ENCODE data around the gene SPAG16. TPM values are rescaled to one million over a fixed set of nuclear protein-coding genes. Genes with fewer than 3 reads are reported as not detected.

Gene SPAG16
- total and polyA plus RNA-seq, 2 of the 13 experiments (the other 11 are each of a cell fraction or from before 2014, with no cell fraction given) = 9.6 to 26.5 TPM

GRCh38 chr2:213475433-213475832 lies 191.2 kb downstream of the SPAG16 start (continued):
- TF ChIP-seq ZNF605 (CRISPR knock-in tag; IDR thresholded peaks at IDR 0.05) (no peak), FOXJ3 (CRISPR knock-in tag; IDR thresholded peaks at IDR 0.05; ENCODE audit: borderline replicate concordance) (no peak), ARID3A (IDR thresholded peaks at IDR 0.05; ENCODE audit: low read depth, low read length) (no peak), MLLT10 (CRISPR knock-in tag; IDR thresholded peaks at IDR 0.05) (no peak)

GRCh38 chr2:213476641-213477040 lies 192.4 kb downstream of the SPAG16 start:
- H3K4me2 ChIP-seq (ENCODE audit: low read depth, low read length) = no peak overlapping the region
- peaks cover 89% of the 10 kb centered on the region for H3K9me3 ChIP-seq (ENCODE audit: low read length)
- no peak overlapping the region for H3K4me3 ChIP-seq (replicated peaks in 1 of 3; ENCODE audit: insufficient read depth in 1 of 3, low read depth in 2 of 3, low read length in 3 of 3)
- no peaks in the 10 kb centered on the region for H3K27me3 ChIP-seq (ENCODE audit: control insufficient read depth in 1 of 2, insufficient read depth in 2 of 2, low read length in 2 of 2)
- H3K4me1 ChIP-seq (ENCODE audit: insufficient read depth, low read length) = no peaks in the 10 kb centered on the region
- no peaks in the 10 kb centered on the region for H3K79me2 ChIP-seq (ENCODE audit: insufficient read depth, low read length)
- no peak overlapping the region for H3K27ac ChIP-seq (ENCODE audit: extremely low read length, insufficient read depth, low read length)
- H3K9ac ChIP-seq (ENCODE audit: insufficient read depth, low read depth, low read length) = no peak overlapping the region
- H3K36me3 ChIP-seq (replicated peaks in 1 of 2; ENCODE audit: control insufficient read depth in 1 of 2, insufficient read depth in 2 of 2, low read length in 2 of 2) = no peaks in the 10 kb centered on the region
- in situ Hi-C loops (cut with HindIII; ENCODE audit: extremely low pct_ligation_motif_present, low pct_unique_long_range_greater_than_20kb) (no loop called here), intact Hi-C loops (cut with micrococcal nuclease; ENCODE audit: unreplicated experiment) (no loop called here)
- POLR2A ChIA-PET = no interaction called here
- H2AFZ ChIP-seq (ENCODE audit: low read length) = no peak overlapping the region
- H4K20me1 ChIP-seq (ENCODE audit: insufficient read depth, low read length) = no peaks in the 10 kb centered on the region
- FAIRE-seq (no peak), ATAC-seq (no peak), DNase-seq (ENCODE audit: low spot score) (no peak)
- CTCF ChIA-PET (ENCODE audit: low intra/inter-chr PET ratio, low total read pairs) = no interaction called here
- TF ChIP-seq GRHL1 (CRISPR knock-in tag; conservative IDR thresholded peaks at IDR 0.05) = no peak
- no peak for TF ChIP-seq MZF1 (CRISPR knock-in tag; IDR thresholded peaks at IDR 0.05; ENCODE audit: borderline replicate concordance)
- TF ChIP-seq AKAP8 (CRISPR knock-in tag; IDR thresholded peaks at IDR 0.05) = no peak
- WGBS (ENCODE audit: low lambda C conversion rate) = 13% methylated on average over 4 of the region's 4 CpGs
- no TSS peak for BruUV-seq (replicated peaks)
